Trophoblast cell (in vitro differentiated cells and primary cell): ENCODE results near the gene FGF1.
A peak's percentile ranks its signal among the peaks of the same experiment; 100 is the strongest.

Experiments
- DNase-seq, 2 donors: peaks; one replicate each; pipeline ENCODE4 v3.0.0-alpha.2; 2016
- H2AFZ ChIP-seq: 2 replicates; pipeline ENCODE4 v1.6.1; 2013; ENCODE audit warnings: low read length, moderate library complexity, mild to moderate bottlenecking; ENCODE audit not compliant: insufficient read depth, poor library complexity
- H2AK5ac ChIP-seq: 2 replicates; pipeline ENCODE4 v1.6.1; 2013; ENCODE audit warnings: mild to moderate bottlenecking, low read length
- H2BK120ac ChIP-seq: 2 replicates; pipeline ENCODE4 v1.6.1; 2013; ENCODE audit warnings: low read length, mild to moderate bottlenecking, moderate library complexity; ENCODE audit not compliant: insufficient read depth, poor library complexity
- H2BK12ac ChIP-seq: 2 replicates; pipeline ENCODE4 v1.6.1; 2013; ENCODE audit warnings: mild to moderate bottlenecking, low read length, moderate library complexity
- H2BK5ac ChIP-seq: 2 replicates; pipeline ENCODE4 v1.6.1; 2013; ENCODE audit warnings: low read length, low read depth, moderate library complexity, mild to moderate bottlenecking; ENCODE audit not compliant: poor library complexity
- H3K14ac ChIP-seq: 2 replicates; pipeline ENCODE4 v1.6.1; 2013; ENCODE audit warnings: mild to moderate bottlenecking, low read length
- H3K18ac ChIP-seq: 2 replicates; pipeline ENCODE4 v1.6.1; 2013; ENCODE audit warnings: mild to moderate bottlenecking, low read length
- H3K23ac ChIP-seq: 2 replicates; pipeline ENCODE4 v1.6.1; 2013; ENCODE audit warnings: low read length
- H3K27ac ChIP-seq: 2 replicates; pipeline ENCODE4 v1.5.1; 2013; ENCODE audit warnings: low read depth, mild to moderate bottlenecking, inconsistent platforms, low read length, moderate library complexity
- H3K27me3 ChIP-seq: 2 replicates; pipeline ENCODE4 v1.6.1; 2013; ENCODE audit warnings: inconsistent platforms, mild to moderate bottlenecking, low read length, moderate library complexity; ENCODE audit not compliant: insufficient read depth
- H3K36me3 ChIP-seq, 2 experiments: 1 replicate in 1 of 2; 2 replicates in 1 of 2; pipeline ENCODE4 v1.6.1; 2013; ENCODE audit warnings: low read length in 2 of 2, mild to moderate bottlenecking in 2 of 2, moderate library complexity in 1 of 2; ENCODE audit not compliant: insufficient read depth in 2 of 2, control insufficient read depth in 1 of 2
- H3K4ac ChIP-seq: 2 replicates; pipeline ENCODE4 v1.6.1; 2013; ENCODE audit warnings: low read depth, mild to moderate bottlenecking, low read length, moderate library complexity
- H3K4me1 ChIP-seq, 2 experiments: 1 replicate in 1 of 2; 2 replicates in 1 of 2; pipeline ENCODE4 v1.6.1; 2013; ENCODE audit warnings: low read length in 2 of 2, mild to moderate bottlenecking in 2 of 2, moderate library complexity in 1 of 2; ENCODE audit not compliant: insufficient read depth in 2 of 2, control insufficient read depth in 1 of 2
- H3K4me2 ChIP-seq: 2 replicates; pipeline ENCODE4 v1.6.1; 2013; ENCODE audit warnings: inconsistent platforms, mild to moderate bottlenecking, low read length, moderate library complexity
- H3K4me3 ChIP-seq: 2 replicates; pipeline ENCODE4 v1.5.1; 2013; ENCODE audit warnings: mild to moderate bottlenecking, low read depth, low read length, inconsistent platforms
- H3K79me1 ChIP-seq: one replicate; pipeline ENCODE4 v1.6.1; 2013; ENCODE audit warnings: low read length
- H3K79me2 ChIP-seq: 2 replicates; pipeline ENCODE4 v1.6.1; 2013; ENCODE audit warnings: low read length, mild to moderate bottlenecking; ENCODE audit not compliant: control insufficient read depth, insufficient read depth, poor library complexity
- H3K9ac ChIP-seq: 2 replicates; pipeline ENCODE4 v1.6.1; 2013; ENCODE audit warnings: mild to moderate bottlenecking, low read length
- H3K9me3 ChIP-seq: 2 replicates; pipeline ENCODE4 v1.6.1; 2013; ENCODE audit warnings: low read depth, mild to moderate bottlenecking, control low read depth, inconsistent platforms, low read length; ENCODE audit not compliant: insufficient read depth
- H4K12ac ChIP-seq: 2 replicates; pipeline ENCODE4 v1.6.1; 2013; ENCODE audit warnings: low read depth, mild to moderate bottlenecking, low read length, moderate library complexity
- H4K8ac ChIP-seq: 2 replicates; pipeline ENCODE4 v1.6.1; 2013; ENCODE audit warnings: low read depth, mild to moderate bottlenecking, low read length, moderate library complexity
- H4K91ac ChIP-seq: one replicate; pipeline ENCODE4 v1.6.1; 2013; ENCODE audit warnings: low read depth, mild to moderate bottlenecking, low read length, moderate library complexity
- WGBS: extraction: QIAGEN DNeasy Blood & Tissue Kit; methylation state at CpG from one replicate; pipeline ENCODE4 v1.1.7; 2013; ENCODE audit warnings: missing lambda C conversion rate; ENCODE audit not compliant: insufficient read length, insufficient coverage; ENCODE audit errors: extremely low coverage; 5-methylcytosine and 5-hydroxymethylcytosine counted together

The FGF1 gene

GRCh38 chr5:142636698-142637324 lies 49.1 kb downstream of the FGF1 start:
- no peaks in the 10 kb centered on the region for H3K9me3 ChIP-seq

GRCh38 chr5:142636093-142636492 lies 49.8 kb downstream of the FGF1 start:
- H3K36me3 ChIP-seq: no peaks in the 10 kb centered on the region
- H2AFZ ChIP-seq: no peak overlapping the region
- no peak overlapping the region for H2AK5ac ChIP-seq
- no peaks in the 10 kb centered on the region for H3K27me3 ChIP-seq
- no CpG with 5 or more reads among the region's 5 CpGs for WGBS
- no peak overlapping the region for H2BK120ac ChIP-seq
- no peaks in the 10 kb centered on the region for H3K9me3 ChIP-seq
- no peak overlapping the region for H3K4me2 ChIP-seq
- DNase-seq: peak; percentile 58 to 72
- no peak overlapping the region for H3K14ac ChIP-seq
- H3K4me3 ChIP-seq: no peak overlapping the region
- H3K23ac ChIP-seq: no peak overlapping the region
- H3K79me1 ChIP-seq: no peaks in the 10 kb centered on the region
- no peak overlapping the region for H4K8ac ChIP-seq
- no peak overlapping the region for H3K27ac ChIP-seq
- H2BK12ac ChIP-seq: no peak overlapping the region
- no peak overlapping the region for H2BK5ac ChIP-seq
- H3K79me2 ChIP-seq: no peaks in the 10 kb centered on the region
- H3K9ac ChIP-seq: no peak overlapping the region
- no peak overlapping the region for H3K4ac ChIP-seq
- peaks cover 9 to 12% of the 10 kb centered on the region in 2 experiments for H3K4me1 ChIP-seq
- no peak overlapping the region for H4K91ac ChIP-seq
- no peak overlapping the region for H3K18ac ChIP-seq
- H4K12ac ChIP-seq: no peak overlapping the region

More at GRCh38 chr5:142636698-142637324, 49.1 kb downstream of the FGF1 start:
- Histone ChIP-seq H3K27me3 (no peaks in the 10 kb centered on the region), H3K79me2 (no peaks in the 10 kb centered on the region), H3K4ac (no peak overlapping the region), H3K27ac (no peak overlapping the region), H3K23ac (no peak overlapping the region), H2BK12ac (no peak overlapping the region), H2BK120ac (no peak overlapping the region), H3K14ac (no peak overlapping the region), H3K4me3 (no peak overlapping the region), H3K4me2 (no peak overlapping the region), H2BK5ac (no peak overlapping the region), H2AFZ (no peak overlapping the region), H3K9ac (no peak overlapping the region), H3K79me1 (no peaks in the 10 kb centered on the region), H3K36me3 (no peaks in the 10 kb centered on the region), H4K12ac (no peak overlapping the region), H3K18ac (no peak overlapping the region), H3K4me1 (peaks cover 9 to 12% of the 10 kb centered on the region in 2 experiments), H4K91ac (no peak overlapping the region), H4K8ac (no peak overlapping the region), H2AK5ac (no peak overlapping the region)
- DNase-seq: peak; percentile 79 to 93
- no CpG with 5 or more reads among the region's 6 CpGs for WGBS

GRCh38 chr5:142634216-142635011 lies 51.5 kb downstream of the FGF1 start:
- no peaks in the 10 kb centered on the region for H3K79me2 ChIP-seq
- no peak overlapping the region for H4K91ac ChIP-seq
- H2BK120ac ChIP-seq: no peak overlapping the region
- no peak overlapping the region for H3K9ac ChIP-seq
- H3K79me1 ChIP-seq: no peaks in the 10 kb centered on the region
- no peak overlapping the region for H3K4me2 ChIP-seq
- H3K4me3 ChIP-seq: no peak overlapping the region
- peak in 1 of 2 donors; percentile 22 for DNase-seq
- H3K14ac ChIP-seq: no peak overlapping the region
- no peak overlapping the region for H2BK5ac ChIP-seq
- no peak overlapping the region for H4K12ac ChIP-seq
- WGBS: no CpG with 5 or more reads among the region's 8 CpGs
- H3K23ac ChIP-seq: no peak overlapping the region
- no peak overlapping the region for H2BK12ac ChIP-seq
- H3K27ac ChIP-seq: no peak overlapping the region
- no peaks in the 10 kb centered on the region for H3K36me3 ChIP-seq
- no peak overlapping the region for H3K18ac ChIP-seq
- H3K9me3 ChIP-seq: no peaks in the 10 kb centered on the region
- no peak overlapping the region for H2AFZ ChIP-seq
- peaks cover 9 to 12% of the 10 kb centered on the region in 2 experiments for H3K4me1 ChIP-seq
- H4K8ac ChIP-seq: no peak overlapping the region
- H3K27me3 ChIP-seq: no peaks in the 10 kb centered on the region
- no peak overlapping the region for H3K4ac ChIP-seq
- no peak overlapping the region for H2AK5ac ChIP-seq

- Histone ChIP-seq H4K91ac (no peak overlapping the region), H4K12ac (no peak overlapping the region), H3K27me3 (no peaks in the 10 kb centered on the region), H3K14ac (no peak overlapping the region), H3K36me3 (no peaks in the 10 kb centered on the region), H2BK12ac (no peak overlapping the region), H2BK120ac (no peak overlapping the region), H3K4me1 (peaks cover 7 to 14% of the 10 kb centered on the region in 2 experiments), H2BK5ac (no peak overlapping the region), H3K27ac (no peak overlapping the region), H4K8ac (no peak overlapping the region), H3K79me2 (peaks cover 2% of the 10 kb centered on the region), H3K4me3 (no peak overlapping the region), H3K9ac (no peak overlapping the region), H3K79me1 (peaks cover 9% of the 10 kb centered on the region), H3K9me3 (no peaks in the 10 kb centered on the region), H3K4ac (no peak overlapping the region), H3K18ac (no peak overlapping the region), H3K23ac (no peak overlapping the region), H2AFZ (no peak overlapping the region), H2AK5ac (no peak overlapping the region), H3K4me2 (no peak overlapping the region)
- no peak for DNase-seq
- no CpG with 5 or more reads among the region's 7 CpGs for WGBS
Measured at GRCh38 chr5:142630927-142631539, 54.9 kb downstream of the FGF1 start.
